CD4-positive, alpha-beta T cell treated with Interleukin-10 for 1 hour (primary cell): ENCODE measurements around the gene FKBP10.
"Not testable (repeated sequence)": the region's sequence is repeated elsewhere in the genome, so short reads cannot be mapped to it uniquely, and the experiment has no call there.

Experiments
- DNase-seq: peaks from one replicate; pipeline ENCODE4 v3.0.0-alpha.2; 2020

FKBP10 gene

GRCh38 chr17:41848788-41849187, 36.0 kb downstream of the FKBP10 start:
- DNase-seq = no peak

DNA sequence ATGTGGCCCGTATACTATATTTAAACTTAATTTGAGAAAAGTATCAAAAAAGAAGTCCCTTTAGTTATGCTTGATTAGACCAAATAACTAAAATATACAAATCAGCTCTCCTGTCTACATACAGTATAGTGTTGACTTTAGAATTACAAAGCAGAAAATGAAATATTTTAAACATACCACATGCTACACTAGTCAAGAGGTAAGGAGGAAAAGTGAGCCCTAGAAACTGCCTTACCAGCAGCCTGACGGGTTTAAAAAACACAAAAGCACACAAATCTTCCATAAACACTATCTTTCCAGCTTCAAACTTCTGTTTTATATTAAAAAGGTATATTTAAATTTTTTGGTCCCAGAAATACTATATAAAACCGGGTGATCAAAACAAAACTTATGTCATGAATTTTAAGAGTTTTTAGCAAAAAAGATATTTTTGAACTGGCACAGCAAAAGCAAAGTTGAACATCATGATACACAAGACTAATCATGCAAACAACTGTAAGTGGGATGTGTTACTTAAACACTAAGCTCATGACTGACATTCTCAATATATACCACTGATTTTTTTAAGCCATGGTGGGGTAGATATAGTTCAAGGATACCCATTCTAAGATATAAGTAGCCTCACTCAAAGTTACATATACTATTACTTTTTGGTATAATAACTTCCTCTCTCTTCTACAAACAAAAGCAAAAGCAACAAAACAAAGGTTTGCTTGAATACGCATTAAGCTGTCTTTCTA, 36.6 kb downstream of the FKBP10 start:
- DNase-seq = no peak

GRCh38 chr17:41851382-41851781, 38.6 kb downstream of the FKBP10 start:
- DNase-seq = not testable (repeated sequence)

GRCh38 chr17:41860254-41860931, 47.6 kb downstream of the FKBP10 start:
- DNase-seq = no peak

GRCh38 chr17:41863074-41863848, 50.5 kb downstream of the FKBP10 start:
- DNase-seq = peak; percentile 19

DNA sequence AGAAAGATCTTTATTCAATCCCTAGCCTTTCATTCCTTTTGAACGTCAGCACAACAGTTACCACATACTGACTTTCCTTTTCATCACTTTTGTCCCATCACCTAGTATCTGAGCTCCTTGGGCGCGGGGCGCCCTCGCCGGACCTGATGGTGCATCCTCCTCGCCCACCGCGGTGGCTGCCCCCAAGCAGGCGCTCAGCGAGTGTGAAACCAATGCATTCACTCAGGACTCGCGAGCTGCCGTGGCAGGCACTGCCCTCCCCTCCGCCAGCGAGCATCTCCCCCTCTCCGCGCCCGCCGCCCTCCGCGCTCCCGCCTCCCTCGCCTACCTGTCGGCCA, 51.7 kb downstream of the FKBP10 start:
- DNase-seq = no peak

GRCh38 chr17:41864836-41865595, 52.2 kb downstream of the FKBP10 start, which contains the start of gene KLHL11:
KLHL11 (minus strand) TSS chr17:41865423; CDS start chr17:41865370, 53 bp downstream.
- peak; percentile 89 for DNase-seq

GRCh38 chr17:41865596-41865893, 52.7 kb downstream of the FKBP10 start:
- no peak for DNase-seq

GRCh38 chr17:41868568-41868967, 55.8 kb downstream of the FKBP10 start:
- no peak for DNase-seq

DNA sequence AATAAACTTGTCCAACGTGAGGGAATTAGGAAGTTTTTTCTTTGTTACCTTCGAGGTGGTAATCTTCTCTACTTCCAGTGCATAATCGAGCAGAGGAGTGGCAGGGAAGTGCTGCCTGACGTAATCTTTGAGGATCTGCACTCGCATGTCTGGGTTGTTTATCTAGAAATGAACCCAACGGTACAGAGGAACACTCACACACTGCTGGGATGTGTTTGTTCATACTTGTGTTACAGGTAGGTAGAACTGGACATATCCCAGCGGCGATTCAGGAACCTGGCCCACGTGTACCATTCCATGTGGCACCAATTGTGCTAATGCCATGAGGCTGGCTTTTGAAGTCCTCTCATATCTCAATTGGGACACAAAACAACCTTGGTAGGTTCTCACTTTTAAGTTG, 56.6 kb downstream of the FKBP10 start:
- DNase-seq = no peak

GRCh38 chr17:41870097-41870496, 57.3 kb downstream of the FKBP10 start:
- no peak for DNase-seq

DNA sequence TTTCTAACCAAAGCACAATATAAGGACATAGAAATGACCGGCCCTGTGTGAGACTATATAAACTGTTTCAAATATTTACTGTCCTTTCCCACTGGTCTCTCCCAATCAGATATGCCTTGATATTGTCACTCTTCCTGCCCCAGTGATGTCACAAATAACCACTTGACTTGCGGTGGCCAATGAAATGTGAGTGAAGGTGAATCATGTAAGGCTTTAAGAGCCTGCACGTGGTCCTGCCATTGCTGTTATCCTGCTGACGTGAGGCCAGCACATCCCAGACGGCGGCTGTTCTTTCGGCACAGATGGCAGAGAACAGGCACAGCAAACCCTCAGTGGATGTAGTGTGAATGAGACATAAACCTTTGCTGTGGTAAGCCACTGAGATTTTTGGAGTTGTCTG, 57.8 kb downstream of the FKBP10 start:
- no peak for DNase-seq

- no peak for DNase-seq
Measured at GRCh38 chr17:41871789-41872188, 59.0 kb downstream of the FKBP10 start.
